CD4-positive, alpha-beta T cell treated with Interleukin-4 for 4 hours (primary cell): ENCODE data around the gene SPATA31A6.
"Not testable (repeated sequence)": the region's sequence is repeated elsewhere in the genome, so short reads cannot be mapped to it uniquely, and the experiment has no call there.

Experiments used
- DNase-seq: peaks from one replicate; pipeline ENCODE4 v3.0.0-alpha.2; 2020

Gene SPATA31A6

DNA sequence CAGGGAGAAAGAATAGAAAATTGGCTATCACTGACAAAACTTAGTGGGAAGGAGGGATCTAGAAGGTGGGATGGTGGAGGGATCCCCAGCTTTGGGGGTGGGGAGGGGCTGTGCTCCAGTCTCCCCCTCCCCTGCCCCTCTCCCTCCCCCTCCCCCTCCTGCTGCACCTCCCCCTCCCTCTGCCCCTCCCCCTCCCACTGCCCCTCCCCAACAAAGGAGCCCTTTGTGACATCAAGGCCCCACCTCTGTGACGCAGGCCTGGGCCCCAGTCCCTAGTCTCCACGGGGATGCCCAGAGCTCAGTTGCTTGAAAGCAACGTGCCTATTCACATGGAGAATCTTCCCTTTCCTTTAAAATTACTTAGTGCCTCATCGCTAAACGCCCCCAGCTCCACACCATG lies at the start of gene SPATA31A6:
TSS of gene SPATA31A6 (plus strand) at position 301 of the 400 bp plus-strand sequence. CDS start at position 330, 29 bp downstream.
- DNase-seq: not testable (repeated sequence)

DNA sequence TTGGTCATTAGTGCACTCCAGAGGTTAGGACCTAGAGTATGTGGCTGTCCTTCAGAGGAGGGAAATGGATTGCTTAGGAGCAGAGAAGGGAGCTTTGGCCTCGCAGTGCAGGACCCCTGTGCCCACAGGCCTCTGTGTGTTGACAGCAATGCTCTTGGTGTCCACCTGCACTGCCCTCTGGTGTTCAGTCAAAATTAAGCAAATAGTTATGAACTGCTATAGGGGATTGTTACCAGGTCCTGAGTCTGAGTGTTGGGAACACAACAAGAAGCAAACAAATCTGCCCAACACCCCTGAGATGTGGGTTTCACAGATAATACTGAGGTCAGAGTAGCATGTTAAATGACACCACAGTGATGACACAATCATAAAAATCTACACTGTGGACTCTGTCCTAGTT lies 23.2 kb upstream of the SPATA31A6 start:
- not testable (repeated sequence) for DNase-seq

DNA sequence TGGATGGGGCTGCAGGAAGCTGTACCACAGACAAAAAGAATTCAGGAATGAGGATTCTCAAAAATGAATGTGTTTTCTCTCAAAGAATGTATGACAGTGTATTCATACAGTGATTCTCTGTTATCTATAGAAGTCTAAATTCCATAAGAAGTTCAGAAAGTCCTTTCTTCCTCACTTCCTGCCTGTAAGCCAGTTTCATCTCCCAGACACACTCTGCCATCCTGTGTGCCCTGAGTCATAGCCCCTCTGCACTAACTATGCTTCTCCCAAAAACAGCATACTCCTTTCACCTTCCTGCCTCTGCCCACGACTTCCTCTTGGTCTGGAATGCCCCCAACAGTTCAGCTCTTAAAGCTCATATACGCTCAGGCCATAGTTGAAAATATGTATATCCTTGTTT lies 36.4 kb downstream of the SPATA31A6 start:
- DNase-seq: not testable (repeated sequence)

DNA sequence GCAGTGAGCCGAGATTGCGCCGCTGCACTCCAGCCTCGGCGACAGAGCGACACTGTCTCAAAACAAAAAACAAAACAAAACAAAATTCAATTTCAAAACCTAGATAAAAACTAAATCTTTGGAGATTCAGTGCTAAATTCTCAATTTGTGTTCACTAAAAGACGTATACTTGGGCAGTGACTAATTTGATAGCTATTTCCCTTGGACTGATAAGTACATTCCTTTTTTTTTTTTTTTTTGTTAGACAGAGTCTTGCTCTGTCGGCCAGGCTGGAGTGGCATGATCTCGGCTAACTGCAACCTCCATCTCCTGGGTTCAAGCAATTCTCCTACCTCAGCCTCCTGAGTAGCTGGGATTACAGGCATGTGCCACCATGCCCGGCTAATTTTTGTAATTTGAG lies 39.8 kb downstream of the SPATA31A6 start:
- not testable (repeated sequence) for DNase-seq

DNA sequence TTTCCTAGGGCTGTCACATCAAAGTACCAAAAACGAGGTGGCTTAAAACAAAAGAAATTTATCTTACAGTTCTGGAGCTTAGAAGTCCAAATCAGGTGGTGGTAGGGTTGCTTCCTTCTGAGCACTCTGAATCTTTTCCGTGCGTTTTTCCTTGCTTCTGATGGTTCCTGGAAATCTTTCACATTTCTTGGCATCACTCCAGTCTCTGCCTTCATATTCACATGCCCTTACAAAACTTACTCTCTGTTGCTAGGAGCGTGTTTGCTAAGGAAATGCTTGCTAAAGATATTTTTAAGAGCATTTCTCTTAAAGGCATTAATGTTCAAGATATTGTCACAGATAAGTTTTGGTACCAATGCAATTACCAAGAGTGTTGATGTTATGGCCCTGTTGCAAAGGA lies 49.6 kb downstream of the SPATA31A6 start:
- not testable (repeated sequence) for DNase-seq

DNA sequence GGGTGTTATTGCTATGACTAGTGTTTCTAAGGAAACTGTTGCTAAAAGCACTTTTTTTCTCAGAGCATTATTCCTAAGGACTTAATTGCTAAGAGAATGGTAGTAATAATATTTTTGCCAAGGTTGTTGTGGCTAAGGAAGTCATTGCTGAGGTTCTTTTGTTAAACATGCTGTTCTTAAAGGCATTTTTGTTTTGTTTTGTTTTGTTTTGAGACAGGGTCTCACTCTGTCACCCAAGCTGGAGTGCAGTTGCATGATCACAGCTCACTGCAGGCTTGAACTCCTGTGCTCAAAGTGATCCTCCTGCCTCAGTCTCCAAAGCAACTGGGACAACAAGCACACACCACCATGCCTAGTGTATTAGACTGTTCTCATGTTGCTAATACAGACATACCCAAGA lies 51.2 kb downstream of the SPATA31A6 start:
- not testable (repeated sequence) for DNase-seq

DNA sequence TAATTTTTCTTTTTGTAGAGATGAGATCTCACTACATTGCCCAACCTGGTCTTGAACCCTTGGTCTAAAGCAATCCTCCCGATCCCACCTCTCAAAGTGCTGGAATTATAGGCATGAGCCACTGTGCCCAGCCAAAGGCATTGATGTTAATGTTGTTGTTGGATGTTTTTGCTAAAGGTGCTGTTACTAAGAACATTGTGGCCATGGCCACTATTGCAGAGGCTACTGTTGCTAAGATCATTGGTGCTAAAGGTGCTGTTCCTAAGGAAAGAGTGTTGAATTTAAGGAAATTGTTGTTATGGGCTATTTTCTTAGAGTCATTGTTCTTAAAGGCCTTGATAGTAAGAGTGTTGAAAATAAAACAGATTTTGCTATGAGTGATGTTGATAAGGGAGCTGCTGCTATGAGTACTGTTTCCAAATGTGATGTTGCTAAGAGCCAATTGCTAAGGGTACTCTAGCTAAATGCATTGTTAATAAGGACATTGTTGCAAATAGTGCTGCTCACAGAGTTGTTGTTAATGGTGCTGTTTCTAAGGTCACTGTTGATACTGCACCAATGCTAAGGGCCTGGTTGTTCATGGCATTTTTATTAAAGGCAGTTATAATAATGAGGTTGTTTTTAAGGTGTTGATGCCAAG lies 52.0 kb downstream of the SPATA31A6 start:
- DNase-seq: not testable (repeated sequence)

DNA sequence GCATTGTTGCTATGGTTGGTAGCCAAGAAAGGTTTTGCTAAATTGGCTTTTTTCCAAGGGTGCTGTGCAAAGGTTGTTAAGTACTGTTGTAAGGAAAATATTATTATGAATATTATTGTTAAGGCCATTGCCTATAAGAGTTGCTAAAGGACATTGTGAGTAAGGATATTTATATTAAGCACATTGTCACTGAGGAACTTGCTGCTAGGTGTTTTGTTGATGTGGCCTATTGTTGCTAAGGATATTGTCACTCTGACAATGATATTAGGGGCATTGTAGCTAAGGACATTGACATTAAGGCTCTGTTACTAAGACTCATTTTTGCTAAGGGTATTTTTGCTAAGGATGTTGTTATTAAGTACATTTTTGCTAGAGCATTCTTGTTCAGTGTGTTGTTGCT lies 52.6 kb downstream of the SPATA31A6 start:
- DNase-seq: not testable (repeated sequence)

DNA sequence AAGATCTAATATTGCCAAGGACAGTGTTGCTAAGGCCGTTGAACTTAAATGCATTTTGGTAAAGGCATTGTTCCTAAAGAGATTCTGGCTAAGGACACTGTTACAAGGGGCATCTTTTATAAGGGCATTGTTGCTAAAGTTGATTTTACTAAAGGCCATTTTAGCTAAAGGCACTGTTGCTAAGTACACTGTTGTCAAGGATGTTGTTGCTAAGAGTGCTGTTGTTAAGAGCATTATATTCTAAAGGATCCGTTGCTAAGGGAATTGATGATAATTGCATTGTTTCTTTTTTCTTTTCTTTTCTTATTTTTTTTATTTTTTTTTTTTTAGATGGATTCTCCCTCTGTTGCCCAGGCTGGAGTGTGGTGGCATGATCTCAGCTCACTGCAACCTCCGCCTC lies 53.9 kb downstream of the SPATA31A6 start:
- DNase-seq: not testable (repeated sequence)

DNA sequence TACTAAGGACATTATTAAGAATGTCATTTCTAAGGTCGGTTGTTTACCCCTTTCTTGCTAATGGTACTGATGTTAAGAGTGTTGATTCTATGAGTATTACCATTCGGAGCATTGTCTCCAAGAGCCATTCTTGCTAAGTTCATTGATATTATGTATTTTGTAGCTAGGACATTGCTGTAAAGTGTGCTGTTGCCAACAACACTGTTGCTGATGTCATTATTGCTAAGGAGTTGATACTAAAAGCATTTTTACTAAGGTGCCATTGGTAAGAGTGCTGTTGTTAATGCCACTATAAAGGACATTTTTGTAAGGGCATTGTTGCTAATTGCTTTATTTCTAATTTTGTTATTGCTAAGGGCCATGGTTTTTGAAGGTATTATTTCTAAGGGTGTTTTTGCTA lies 55.4 kb downstream of the SPATA31A6 start:
- not testable (repeated sequence) for DNase-seq
